ENCODE results near the gene AKAP17A.
"Not testable (repeated sequence)": the region's sequence is repeated elsewhere in the genome, so short reads cannot be mapped to it uniquely, and the experiment has no call there.

Gene AKAP17A

GRCh38 chrX:1591102-1591862 is at the start of gene AKAP17A:
Gene AKAP17A (plus strand): TSS chrX:1591604. CDS start chrX:1593463, 1,859 bp downstream.
- peak; percentile 65 for DNase-seq (ENCODE audit: low read depth, low spot score)

GRCh38 chrX:1542994-1543725 is 48.2 kb upstream of the AKAP17A start:
- no peak for DNase-seq (ENCODE audit: low read depth, low spot score)

- no peak for DNase-seq (ENCODE audit: low read depth, low spot score)
Measured at GRCh38 chrX:1545776-1546408, 45.5 kb upstream of the AKAP17A start.

- no peak for DNase-seq (ENCODE audit: low read depth, low spot score)
Measured at GRCh38 chrX:1546691-1547251, 44.6 kb upstream of the AKAP17A start.

- DNase-seq (ENCODE audit: low read depth, low spot score) = no peak
Measured at GRCh38 chrX:1551959-1552546, 39.4 kb upstream of the AKAP17A start.

GRCh38 chrX:1554469-1555210 is 36.8 kb upstream of the AKAP17A start:
- DNase-seq (ENCODE audit: low read depth, low spot score) = no peak

GRCh38 chrX:1555370-1555769 is 36.0 kb upstream of the AKAP17A start:
- DNase-seq (ENCODE audit: low read depth, low spot score) = no peak

GRCh38 chrX:1557442-1557841 is 34.0 kb upstream of the AKAP17A start:
- DNase-seq (ENCODE audit: low read depth, low spot score) = not testable (repeated sequence)

GRCh38 chrX:1558761-1559468 is 32.5 kb upstream of the AKAP17A start:
- DNase-seq (ENCODE audit: low read depth, low spot score) = no peak

GRCh38 chrX:1561164-1561563 is 30.2 kb upstream of the AKAP17A start:
- DNase-seq (ENCODE audit: low read depth, low spot score) = no peak

- DNase-seq (ENCODE audit: low read depth, low spot score) = not testable (repeated sequence)
Measured at GRCh38 chrX:1564077-1564476, 27.3 kb upstream of the AKAP17A start.

GRCh38 chrX:1564750-1565683 is 26.4 kb upstream of the AKAP17A start:
- no peak for DNase-seq (ENCODE audit: low read depth, low spot score)

- not testable (repeated sequence) for DNase-seq (ENCODE audit: low read depth, low spot score)
Measured at GRCh38 chrX:1574181-1574580, 17.2 kb upstream of the AKAP17A start.

- DNase-seq (ENCODE audit: low read depth, low spot score) = no peak
Measured at GRCh38 chrX:1576201-1576992, 15.0 kb upstream of the AKAP17A start.

GRCh38 chrX:1577845-1578244 is 13.6 kb upstream of the AKAP17A start:
- DNase-seq (ENCODE audit: low read depth, low spot score) = no peak

GRCh38 chrX:1578511-1579173 is 12.8 kb upstream of the AKAP17A start:
- DNase-seq (ENCODE audit: low read depth, low spot score) = no peak

- DNase-seq (ENCODE audit: low read depth, low spot score) = no peak
Measured at GRCh38 chrX:1581132-1581531, 10.3 kb upstream of the AKAP17A start.

Measured in brain pericyte (primary cell).